A673 (cell line): ENCODE results near the gene NKD1.

ENCODE experiments used
- CTCF ChIP-seq: fragments of 300-800, 200-600 bp; sonication (generic); conservative IDR thresholded peaks from 2 replicates; pipeline ENCODE4 v1.5.1; 2017; ENCODE audit warnings: low read depth, mild to moderate bottlenecking, antibody characterized with exemption, low read length, moderate library complexity, mixed read lengths
- EZH2 ChIP-seq: fragments of 200-600 bp; sonication (generic); IDR thresholded peaks from 2 replicates; pipeline ENCODE4 v1.6.1; 2017; ENCODE audit warnings: borderline replicate concordance, low read depth, mild to moderate bottlenecking, mixed read lengths, antibody characterized with exemption, low read length; ENCODE audit not compliant: poor library complexity, severe bottlenecking

- TF ChIP-seq CTCF: no peak
- TF ChIP-seq EZH2: no peak
Measured at GRCh38 chr16:50675686-50676610, 127.8 kb downstream of the NKD1 start.
